GM18498 (cell line): ENCODE measurements around the gene BTG2.

Experiments used
- ATAC-seq: cut with Tn5 transposase; IDR thresholded peaks from one replicate; pipeline ENCODE4 v1.9.1; 2021; ENCODE audit warnings: mild to moderate bottlenecking, moderate library complexity; ENCODE audit not compliant: unreplicated experiment

The BTG2 gene

DNA sequence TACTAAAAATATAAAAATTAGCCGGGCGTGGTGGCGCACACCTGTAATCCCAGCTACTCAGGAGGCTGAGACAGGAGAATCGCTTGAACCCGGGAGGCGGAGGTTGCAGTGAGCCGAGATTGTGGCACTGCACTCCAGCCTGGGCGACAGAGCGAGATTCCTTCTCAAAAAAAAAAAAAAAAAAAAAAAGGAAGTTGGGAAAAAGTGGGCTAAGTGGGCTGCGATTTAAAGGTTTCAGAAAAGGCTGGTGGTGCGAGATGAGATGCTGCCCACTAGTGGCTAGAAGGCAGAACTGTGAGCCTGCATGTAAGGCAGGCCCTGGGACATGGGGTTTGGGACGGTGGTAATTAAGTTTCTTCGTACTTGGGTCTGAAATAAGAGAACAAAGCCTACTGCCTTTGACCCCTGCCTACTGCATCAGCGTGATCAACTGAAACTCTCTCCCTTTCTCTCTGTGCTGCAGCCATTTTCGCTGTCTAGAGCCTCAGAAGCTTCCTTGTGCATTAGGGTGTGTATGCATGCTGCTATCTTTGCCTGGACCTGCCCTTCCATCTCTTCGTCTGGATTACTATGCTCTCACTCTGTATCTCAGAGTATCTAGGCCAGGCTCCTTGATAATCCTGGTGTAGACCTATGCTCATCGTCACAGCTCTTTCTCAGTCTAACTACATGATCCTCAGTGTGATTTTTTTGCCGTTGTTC, 33.2 kb downstream of the BTG2 start:
- ATAC-seq: no peak

DNA sequence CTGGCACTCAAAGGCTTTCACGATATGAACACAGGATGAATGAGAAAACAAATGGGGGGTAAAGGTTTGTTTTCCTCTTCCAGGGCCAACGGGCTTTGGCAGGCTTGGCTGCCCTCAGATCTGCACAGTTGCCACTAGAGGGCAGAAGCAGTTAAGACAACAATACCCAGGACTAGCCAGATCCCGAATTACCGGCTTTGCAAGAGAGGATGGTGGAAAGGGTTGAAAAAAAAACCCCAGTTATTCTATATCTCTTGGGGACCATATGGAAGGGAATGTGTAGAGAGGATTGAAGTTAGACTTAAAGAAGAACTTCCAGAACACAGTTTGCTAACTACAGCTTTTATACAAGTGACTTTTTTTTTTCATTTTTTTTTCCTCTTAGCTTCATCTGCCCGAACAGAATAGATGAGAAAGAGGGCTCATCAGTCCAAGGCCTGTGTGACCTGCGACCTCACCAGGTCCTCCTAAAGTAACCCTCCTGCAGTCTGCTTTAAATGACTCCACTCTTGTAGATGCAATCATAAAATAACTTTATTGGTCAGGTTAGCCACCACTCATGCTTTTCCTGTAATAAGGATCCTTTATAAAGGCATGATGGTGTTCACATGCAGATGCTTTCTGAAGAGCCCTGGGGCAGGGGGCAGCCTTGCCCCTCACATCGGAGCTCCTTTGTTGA, 34.9 kb downstream of the BTG2 start:
- ATAC-seq: no peak

DNA sequence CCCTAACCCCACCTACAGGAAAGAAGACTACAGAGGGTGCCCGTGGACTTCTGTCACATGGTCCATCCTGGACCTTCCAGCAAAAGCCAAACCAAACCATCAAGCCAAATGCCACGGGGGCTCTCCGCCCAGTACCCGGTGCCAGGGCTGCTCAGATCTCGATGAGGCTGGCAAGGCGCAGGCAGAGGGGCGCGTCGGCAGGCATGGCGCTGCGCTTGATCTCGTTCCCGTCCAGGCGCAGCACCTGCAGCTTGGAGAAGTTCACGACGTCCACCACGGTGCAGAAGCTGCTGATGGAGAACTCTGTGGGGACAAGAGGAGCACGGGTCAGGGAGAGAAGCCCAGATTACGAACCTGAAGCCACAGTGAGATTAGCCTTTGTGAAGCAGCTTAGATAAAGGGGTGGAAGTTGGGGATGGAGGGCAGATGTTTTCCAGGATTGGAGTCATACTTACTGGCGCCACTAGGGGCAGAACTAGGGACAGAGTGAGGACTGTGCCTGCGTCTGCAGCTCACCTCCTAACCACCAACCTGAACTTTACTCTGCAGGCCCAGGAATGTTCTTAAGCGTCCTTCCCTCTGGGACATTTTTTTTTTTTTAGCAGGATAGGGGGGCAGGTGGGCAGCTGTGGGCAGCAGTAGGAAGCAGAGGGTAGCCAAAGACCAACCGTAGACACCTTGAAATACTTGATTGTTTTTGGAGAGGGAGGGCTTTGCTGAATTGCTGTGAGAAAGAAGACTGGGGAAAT, 37.0 kb downstream of the BTG2 start:
- no peak for ATAC-seq

DNA sequence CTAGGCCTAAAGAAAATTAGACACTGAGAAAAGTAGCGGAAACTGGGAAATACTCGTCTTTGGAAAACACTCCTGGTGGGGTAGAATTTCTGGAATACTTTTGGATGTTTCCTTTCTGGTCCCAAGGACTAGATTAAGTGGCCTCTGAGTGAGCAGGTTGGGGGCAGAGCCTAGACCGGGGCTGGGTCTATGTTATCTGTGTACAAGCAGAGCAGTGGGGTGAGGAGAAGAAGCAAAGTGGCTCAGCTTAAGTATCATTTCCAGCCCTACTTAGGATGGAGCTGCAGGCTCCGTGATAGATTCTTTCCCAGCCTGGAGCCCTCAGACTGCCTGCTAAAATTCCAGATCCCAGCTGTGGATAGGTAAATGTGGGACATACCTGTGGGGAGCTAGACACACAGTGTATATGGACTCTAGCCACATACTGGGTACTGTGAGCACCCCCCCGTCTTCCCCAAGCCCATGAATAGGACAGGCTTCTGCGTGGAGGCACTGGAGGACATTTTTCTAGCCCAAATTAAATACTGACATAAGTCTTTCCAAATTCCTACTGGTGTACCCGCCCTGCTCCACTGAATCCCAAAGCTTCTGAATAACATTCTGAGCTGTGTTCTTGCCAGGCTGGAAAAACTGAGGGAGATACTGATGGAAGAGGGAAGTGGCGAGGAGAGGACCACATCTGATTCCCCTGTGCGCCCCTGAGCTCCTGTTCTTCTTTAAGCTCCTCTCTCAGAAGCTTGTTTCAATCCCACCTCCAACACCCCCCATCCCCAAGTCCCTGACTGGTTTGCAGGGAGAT, 38.8 kb downstream of the BTG2 start:
- ATAC-seq: no peak

DNA sequence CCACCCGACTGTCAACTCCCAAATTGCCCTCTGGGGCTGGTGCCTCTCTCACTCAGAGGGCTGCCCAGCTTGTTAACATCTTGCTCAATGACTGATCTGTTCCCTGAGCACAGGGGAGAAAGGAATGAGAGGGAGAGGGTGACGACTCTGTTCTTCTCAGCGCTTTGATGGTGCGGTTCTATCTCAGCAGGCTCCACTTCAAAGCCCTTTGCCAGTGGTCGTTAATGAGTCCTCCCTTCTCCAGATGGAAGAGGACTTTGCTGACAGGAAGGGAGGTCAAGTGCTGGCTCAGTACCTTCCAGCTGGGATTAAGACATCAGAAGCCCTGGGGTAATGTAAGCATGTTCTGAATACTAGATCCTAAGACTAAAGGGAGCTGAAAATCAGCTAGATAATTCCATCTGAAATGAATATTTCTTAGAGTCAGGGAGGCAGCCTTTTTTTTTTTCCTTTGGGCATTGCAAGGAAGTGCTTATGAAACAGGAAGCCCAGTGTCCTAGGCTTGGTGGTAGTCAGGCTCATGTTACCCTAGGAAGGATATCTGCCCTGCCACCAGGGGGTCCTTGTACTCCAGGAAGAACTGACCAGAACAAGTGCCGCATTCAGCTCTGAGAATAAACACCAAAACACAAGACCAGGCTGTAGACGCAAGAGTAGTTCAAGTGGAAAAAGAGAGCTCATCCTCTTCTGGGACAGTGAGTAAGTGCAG, 40.9 kb downstream of the BTG2 start:
- no peak for ATAC-seq

DNA sequence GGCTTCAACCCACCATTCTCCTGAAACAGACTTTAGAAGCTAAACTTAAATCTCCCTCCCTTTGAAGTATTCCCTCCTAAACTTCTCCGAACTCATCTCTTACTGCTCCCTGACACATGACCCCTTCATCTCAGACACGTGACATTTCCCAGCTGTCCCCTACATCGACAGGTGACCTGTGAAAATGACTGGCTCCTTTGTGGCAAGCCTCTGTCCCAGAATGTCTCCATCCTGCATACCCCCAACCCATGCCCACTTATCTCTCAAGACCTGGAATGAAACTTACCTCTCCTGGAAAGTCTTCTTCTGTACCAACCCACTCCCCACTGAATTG, 41.4 kb downstream of the BTG2 start:
- no peak for ATAC-seq

DNA sequence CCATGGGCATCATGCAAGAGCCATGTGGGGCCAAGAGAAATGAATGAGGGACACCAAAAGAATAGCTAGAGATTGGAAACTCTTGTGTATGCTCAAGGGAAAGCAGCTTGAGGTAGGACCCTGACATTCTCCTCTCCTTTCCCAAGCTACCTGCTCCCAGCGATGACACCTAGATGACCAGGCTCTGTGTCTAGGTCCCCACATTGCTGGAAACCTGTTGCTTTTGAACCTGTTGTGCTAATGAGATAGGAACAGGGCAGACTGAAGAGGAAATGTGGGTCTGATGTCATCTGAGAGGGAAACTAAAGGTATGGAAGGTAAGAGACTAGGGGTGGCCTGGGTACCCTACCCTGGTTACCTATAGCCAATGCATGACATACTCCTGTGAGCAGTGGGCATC, 43.8 kb downstream of the BTG2 start:
- no peak for ATAC-seq

DNA sequence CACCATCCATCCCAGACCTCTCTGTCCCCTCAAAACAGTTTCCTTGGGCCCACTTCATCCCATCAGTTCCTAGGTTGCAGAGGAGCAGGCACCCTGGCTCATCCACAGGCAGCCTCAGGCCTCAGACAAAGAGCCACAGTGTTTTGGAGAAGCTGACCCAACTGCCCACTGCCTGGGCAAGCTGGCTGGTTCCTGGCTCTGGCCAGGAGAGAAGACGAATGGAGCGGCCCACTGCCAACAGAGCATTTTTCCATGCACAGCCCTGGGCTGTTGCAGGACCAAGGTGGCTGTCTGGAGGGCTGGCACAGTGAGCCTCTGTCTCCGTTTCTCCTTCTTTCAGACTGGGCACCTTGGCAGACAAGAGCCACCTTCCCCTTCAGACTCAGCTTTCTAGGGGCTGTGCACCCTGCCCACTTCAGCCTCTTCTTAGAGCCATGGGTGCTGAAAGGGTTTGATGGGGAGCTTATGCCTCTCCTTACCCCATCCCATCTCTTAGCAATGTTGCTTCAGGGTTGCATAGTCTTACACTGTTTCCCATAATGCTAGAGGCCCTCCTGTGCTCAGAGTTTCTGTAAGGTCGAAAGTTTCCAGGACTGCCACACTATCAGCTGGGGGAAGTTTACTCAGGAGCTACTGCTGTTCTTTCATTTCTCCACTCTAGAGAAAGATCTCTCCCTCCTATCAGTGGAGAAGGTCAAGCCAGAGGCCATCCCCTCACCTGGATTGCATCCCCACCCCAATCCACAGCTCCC, 44.6 kb downstream of the BTG2 start:
- no peak for ATAC-seq

DNA sequence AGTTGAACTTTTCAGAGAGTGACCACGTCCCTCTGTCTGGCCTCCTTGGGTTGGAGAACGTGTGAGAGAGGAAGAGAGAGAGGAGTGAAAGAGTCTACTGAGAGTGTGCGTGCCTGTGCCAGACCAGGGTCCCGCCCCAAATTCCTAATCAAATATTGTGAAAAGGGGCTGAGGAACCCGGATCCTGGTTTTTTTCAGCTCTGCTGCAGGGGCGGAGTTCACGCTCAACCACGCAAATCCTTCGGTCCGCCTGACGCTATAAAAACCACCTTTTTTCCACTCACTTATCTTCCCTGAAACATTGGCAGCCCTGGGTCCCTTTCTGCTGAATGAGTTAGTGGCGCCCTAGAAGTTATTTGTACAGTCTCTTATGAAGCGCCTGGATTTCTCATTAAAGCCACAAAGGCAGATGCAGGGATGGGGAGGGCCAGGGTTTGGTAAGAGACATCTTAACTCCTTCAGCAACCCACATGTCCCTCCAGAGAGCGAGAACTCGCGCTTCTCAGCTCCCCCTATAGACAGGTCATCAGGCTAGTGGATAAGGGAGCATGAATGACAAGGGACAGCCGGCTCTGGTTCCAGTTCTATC, 45.8 kb downstream of the BTG2 start, which contains the start of gene FMOD:
TSS of gene FMOD (minus strand) at position 86 of the 589 bp plus-strand sequence. CDS start 2,852 bp downstream, outside the sequence.
- no peak for ATAC-seq

DNA sequence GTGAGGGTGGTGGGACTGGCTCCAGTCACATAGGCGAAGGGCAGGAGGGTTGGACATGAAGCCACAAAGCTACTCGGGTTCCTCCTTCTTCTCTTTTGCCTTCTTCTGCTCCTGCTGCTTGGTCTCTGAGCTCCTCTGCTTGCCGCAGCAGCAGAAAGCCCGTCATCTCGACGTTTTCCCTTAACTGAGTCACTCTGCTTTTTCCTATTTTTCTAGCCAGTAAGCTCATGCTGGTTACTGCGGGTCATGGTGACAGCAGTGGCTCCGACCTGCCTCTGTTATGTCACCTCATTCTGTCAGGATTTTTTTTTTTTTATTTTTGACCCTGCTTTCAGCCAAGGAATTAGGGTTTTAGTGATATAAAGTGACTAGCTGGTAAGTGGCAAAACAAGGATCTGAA, 48.2 kb downstream of the BTG2 start:
- no peak for ATAC-seq

DNA sequence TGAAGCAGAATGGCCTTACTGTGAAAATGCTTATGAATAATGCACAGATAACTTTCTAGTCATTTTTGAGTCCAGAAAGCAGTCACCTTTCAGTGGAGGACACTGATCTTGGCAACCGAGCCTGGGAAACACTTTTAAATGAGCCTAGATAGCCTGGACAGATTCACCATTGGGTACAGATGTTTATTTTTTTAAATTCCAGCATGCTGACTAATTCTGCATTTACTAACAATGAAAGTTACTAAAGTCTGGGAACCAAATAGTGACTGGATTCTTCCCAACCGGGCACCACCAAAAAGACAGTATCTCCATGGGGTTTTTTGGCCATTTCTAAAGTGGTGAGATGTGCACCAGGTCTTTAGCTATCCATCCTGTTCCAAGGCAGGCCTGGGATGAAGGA, 48.9 kb downstream of the BTG2 start:
- ATAC-seq: no peak

DNA sequence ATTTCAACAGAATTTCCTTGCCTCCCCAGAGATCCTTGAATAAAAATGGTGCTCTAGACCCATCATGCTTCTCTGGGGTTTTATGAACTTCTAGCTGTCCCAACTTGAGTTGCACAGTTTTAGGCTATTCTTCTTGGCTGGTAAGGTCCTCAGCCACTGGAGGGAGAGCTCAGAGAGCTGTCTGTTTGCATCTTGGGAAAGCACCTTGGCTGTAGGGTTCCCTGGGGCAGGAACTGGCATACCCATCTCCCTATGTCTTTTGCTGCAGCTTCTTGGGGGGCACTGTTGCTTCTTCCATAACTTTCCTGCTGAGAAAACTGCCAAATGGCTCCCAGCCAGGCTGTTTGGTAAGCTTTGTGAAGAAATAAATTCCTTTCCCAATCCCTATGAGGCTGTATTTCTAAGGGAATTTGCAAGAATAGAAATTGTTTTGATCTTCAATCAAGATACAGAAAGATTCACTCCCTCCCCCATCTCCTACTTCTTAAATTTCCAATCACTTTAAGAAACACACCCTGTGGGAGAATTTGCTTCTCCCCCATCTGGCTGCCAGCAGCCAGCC, 53.8 kb downstream of the BTG2 start:
- no peak for ATAC-seq
